ENCODE data around the gene ZFP36L1.

- TF ChIP-seq POLR2A (IDR thresholded peaks at IDR 0.05) (no peak), EP300 (IDR thresholded peaks at IDR 0.05) (no peak)
- TF ChIP-seq, protein P1, sequence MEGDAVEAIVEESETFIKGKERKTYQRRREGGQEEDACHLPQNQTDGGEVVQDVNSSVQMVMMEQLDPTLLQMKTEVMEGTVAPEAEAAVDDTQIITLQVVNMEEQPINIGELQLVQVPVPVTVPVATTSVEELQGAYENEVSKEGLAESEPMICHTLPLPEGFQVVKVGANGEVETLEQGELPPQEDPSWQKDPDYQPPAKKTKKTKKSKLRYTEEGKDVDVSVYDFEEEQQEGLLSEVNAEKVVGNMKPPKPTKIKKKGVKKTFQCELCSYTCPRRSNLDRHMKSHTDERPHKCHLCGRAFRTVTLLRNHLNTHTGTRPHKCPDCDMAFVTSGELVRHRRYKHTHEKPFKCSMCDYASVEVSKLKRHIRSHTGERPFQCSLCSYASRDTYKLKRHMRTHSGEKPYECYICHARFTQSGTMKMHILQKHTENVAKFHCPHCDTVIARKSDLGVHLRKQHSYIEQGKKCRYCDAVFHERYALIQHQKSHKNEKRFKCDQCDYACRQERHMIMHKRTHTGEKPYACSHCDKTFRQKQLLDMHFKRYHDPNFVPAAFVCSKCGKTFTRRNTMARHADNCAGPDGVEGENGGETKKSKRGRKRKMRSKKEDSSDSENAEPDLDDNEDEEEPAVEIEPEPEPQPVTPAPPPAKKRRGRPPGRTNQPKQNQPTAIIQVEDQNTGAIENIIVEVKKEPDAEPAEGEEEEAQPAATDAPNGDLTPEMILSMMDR (IDR thresholded peaks at IDR 0.05), result no peak
Measured at GRCh38 chr14:68758301-68758700, 34.6 kb downstream of the ZFP36L1 start.
